ENCODE results near the gene FKBP1A. TPM values are rescaled to one million over a fixed set of nuclear protein-coding genes. Genes with fewer than 3 reads are reported as not detected.
A peak's percentile ranks its signal among the peaks of the same experiment; 100 is the strongest.

FKBP1A gene
- total and polyA plus RNA-seq, 2 experiments from 2014 or later: 99.5 to 161 TPM

- Histone ChIP-seq H2AFZ (no peak overlapping the region), H3K27me3 (peaks cover 14% of the 10 kb centered on the region), H4K20me1 (ENCODE audit: insufficient read depth, poor library complexity, severe bottlenecking) (peaks cover 2% of the 10 kb centered on the region), H3K9me3 (ENCODE audit: low read depth) (no peaks in the 10 kb centered on the region), H3K27ac (no peak overlapping the region), H3K4me3 (no peak overlapping the region), H3K79me2 (peaks cover 10% of the 10 kb centered on the region), H3K9me2 (replicated peaks; ENCODE audit: insufficient read depth) (no peaks in the 10 kb centered on the region), H3K36me3 (replicated peaks; ENCODE audit: insufficient read depth, low read depth) (no peaks in the 10 kb centered on the region), H3K4me2 (no peak overlapping the region), H3K4me1 (ENCODE audit: insufficient read depth) (peaks cover 26% of the 10 kb centered on the region)
- no peak for TF ChIP-seq EZH2phosphoT487 (IDR thresholded peaks at IDR 0.05; ENCODE audit: low read depth, severe bottlenecking, unreplicated experiment)
- no peak for TF ChIP-seq CTCF (IDR thresholded peaks at IDR 0.05; ENCODE audit: poor library complexity)
- TF ChIP-seq EZH2 (IDR thresholded peaks at IDR 0.05; ENCODE audit: borderline replicate concordance): no peak
- no peak for DNase-seq (ENCODE audit: low spot score)
- 76% methylated on average over 4 of the region's 4 CpGs for WGBS (ENCODE audit: low lambda C conversion rate, missing lambda C conversion rate)
Observed at GRCh38 chr20:1396702-1397101, 3.8 kb upstream of the FKBP1A start.

- no peak overlapping the region for H3K27ac ChIP-seq
- 64% methylated on average over 1 of the region's 1 CpG for WGBS (ENCODE audit: low lambda C conversion rate, missing lambda C conversion rate)
- no peak overlapping the region for H2AFZ ChIP-seq
- H3K4me2 ChIP-seq: no peak overlapping the region
- peaks cover 7% of the 10 kb centered on the region for H4K20me1 ChIP-seq (ENCODE audit: insufficient read depth, poor library complexity, severe bottlenecking)
- H3K27me3 ChIP-seq: peaks cover 14% of the 10 kb centered on the region
- H3K4me1 ChIP-seq (ENCODE audit: insufficient read depth): peaks cover 30% of the 10 kb centered on the region
- H3K36me3 ChIP-seq (replicated peaks; ENCODE audit: insufficient read depth, low read depth): no peaks in the 10 kb centered on the region
- H3K79me2 ChIP-seq: peaks cover 14% of the 10 kb centered on the region
- no peak for TF ChIP-seq CTCF (IDR thresholded peaks at IDR 0.05; ENCODE audit: poor library complexity)
- no peak for TF ChIP-seq EZH2 (IDR thresholded peaks at IDR 0.05; ENCODE audit: borderline replicate concordance)
- no peak for TF ChIP-seq EZH2phosphoT487 (IDR thresholded peaks at IDR 0.05; ENCODE audit: low read depth, severe bottlenecking, unreplicated experiment)
- H3K9me3 ChIP-seq (ENCODE audit: low read depth): no peaks in the 10 kb centered on the region
- H3K9me2 ChIP-seq (replicated peaks; ENCODE audit: insufficient read depth): no peaks in the 10 kb centered on the region
- no peak overlapping the region for H3K4me3 ChIP-seq
- no peak for DNase-seq (ENCODE audit: low spot score)
Observed at GRCh38 chr20:1396264-1396663, 3.4 kb upstream of the FKBP1A start.

DNA sequence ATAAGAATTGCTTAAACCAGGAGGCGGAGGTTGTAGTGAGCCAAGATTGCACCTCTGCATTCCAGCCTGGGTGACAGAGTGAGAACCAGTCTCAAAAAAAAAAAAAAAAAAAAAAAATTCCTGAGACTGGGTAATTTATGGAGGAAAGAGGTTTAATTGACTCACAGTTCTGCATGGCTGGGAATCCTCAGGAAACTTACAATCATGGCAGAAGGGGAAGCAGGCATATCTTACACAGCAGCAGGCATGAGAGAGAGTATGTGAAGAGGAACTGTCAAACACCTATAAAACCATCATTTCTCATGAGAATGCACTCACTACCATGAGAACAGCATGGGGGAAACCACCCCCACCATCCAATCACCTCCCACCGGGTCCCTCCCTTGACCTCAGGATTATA lies 1.8 kb upstream of the FKBP1A start:
- H3K4me2 ChIP-seq: no peak overlapping the region
- DNase-seq (ENCODE audit: low spot score): no peak
- H3K27ac ChIP-seq: no peak overlapping the region
- no peaks in the 10 kb centered on the region for H3K9me2 ChIP-seq (replicated peaks; ENCODE audit: insufficient read depth)
- TF ChIP-seq EZH2 (IDR thresholded peaks at IDR 0.05; ENCODE audit: borderline replicate concordance): no peak
- no peak for TF ChIP-seq CTCF (IDR thresholded peaks at IDR 0.05; ENCODE audit: poor library complexity)
- no peak for TF ChIP-seq EZH2phosphoT487 (IDR thresholded peaks at IDR 0.05; ENCODE audit: low read depth, severe bottlenecking, unreplicated experiment)
- peaks cover 20% of the 10 kb centered on the region for H4K20me1 ChIP-seq (ENCODE audit: insufficient read depth, poor library complexity, severe bottlenecking)
- peaks cover 30% of the 10 kb centered on the region for H3K79me2 ChIP-seq
- no peak overlapping the region for H2AFZ ChIP-seq
- H3K36me3 ChIP-seq (replicated peaks; ENCODE audit: insufficient read depth, low read depth): no peaks in the 10 kb centered on the region
- peaks cover 14% of the 10 kb centered on the region for H3K27me3 ChIP-seq
- H3K4me1 ChIP-seq (ENCODE audit: insufficient read depth): peaks cover 35% of the 10 kb centered on the region
- H3K9me3 ChIP-seq (ENCODE audit: low read depth): no peaks in the 10 kb centered on the region
- no peak overlapping the region for H3K4me3 ChIP-seq
- WGBS (ENCODE audit: low lambda C conversion rate, missing lambda C conversion rate): 71% methylated on average over 2 of the region's 2 CpGs

- DNase-seq (ENCODE audit: low spot score): no peak
Observed at GRCh38 chr20:1393507-1393882, 641 bp upstream of the FKBP1A start.

More at GRCh38 chr20:1393507-1393882, 641 bp upstream of the FKBP1A start:
- peaks cover 14% of the 10 kb centered on the region for H3K27me3 ChIP-seq
- H3K9me2 ChIP-seq (replicated peaks; ENCODE audit: insufficient read depth): no peaks in the 10 kb centered on the region
- H3K9me3 ChIP-seq (ENCODE audit: low read depth): no peaks in the 10 kb centered on the region
- H3K79me2 ChIP-seq: peaks cover 42% of the 10 kb centered on the region
- H3K36me3 ChIP-seq (replicated peaks; ENCODE audit: insufficient read depth, low read depth): no peaks in the 10 kb centered on the region
- H3K4me1 ChIP-seq (ENCODE audit: insufficient read depth): peaks cover 27% of the 10 kb centered on the region
- peaks cover 31% of the 10 kb centered on the region for H4K20me1 ChIP-seq (ENCODE audit: insufficient read depth, poor library complexity, severe bottlenecking)
- no peak for TF ChIP-seq CTCF (IDR thresholded peaks at IDR 0.05; ENCODE audit: poor library complexity)
- TF ChIP-seq EZH2 (IDR thresholded peaks at IDR 0.05; ENCODE audit: borderline replicate concordance): no peak
- TF ChIP-seq EZH2phosphoT487 (IDR thresholded peaks at IDR 0.05; ENCODE audit: low read depth, severe bottlenecking, unreplicated experiment): no peak
- peak overlapping the region; percentile 95 for H2AFZ ChIP-seq
- peak overlapping the region; percentile 77 for H3K27ac ChIP-seq
- H3K4me2 ChIP-seq: peak overlapping the region; percentile 87
- peak overlapping the region; percentile 44 for H3K4me3 ChIP-seq
- WGBS (ENCODE audit: low lambda C conversion rate, missing lambda C conversion rate): 87% methylated on average over 7 of the region's 7 CpGs

Data from hepatocyte (in vitro differentiated cells).